B cell (primary cell): Measurements from ENCODE around the gene UNC13C. TPM values are rescaled to one million over a fixed set of nuclear protein-coding genes. Genes with fewer than 3 reads are reported as not detected.

ENCODE experiments used
- ATAC-seq: fragments of 200-7000 bp; cut with Tn5 transposase; one replicate; pipeline ENCODE4 v1.10.0; 2021; ENCODE audit warnings: low read depth, mild to moderate bottlenecking, moderate number of reproducible peaks, moderate library complexity
- CTCF ChIA-PET: fragments of 350-600 bp; sonication (Branson Sonifier 250); formaldehyde crosslinking; loops from one replicate; lab custom pipeline; 2021; ENCODE audit warnings: antibody characterized with exemption, inconsistent platforms; lab: Charles Lee
- POLR2A ChIA-PET: fragments of 350-600 bp; sonication (Branson Sonifier 250); formaldehyde crosslinking; loops from one replicate; lab custom pipeline; 2021; ENCODE audit warnings: antibody characterized with exemption; lab: Charles Lee
- DNase-seq: peaks from one replicate; pipeline ENCODE4 v3.0.0; 2013
- H2AFZ ChIP-seq: 2 replicates; pipeline ENCODE4 v1.6.1; 2012; ENCODE audit warnings: mild to moderate bottlenecking, low read depth, low read length; ENCODE audit not compliant: insufficient read depth, poor library complexity, severe bottlenecking
- H3K27ac ChIP-seq, 2 donors: 1 replicate in 1 of 2; 2 replicates in 1 of 2; pipeline ENCODE4 v1.5.1; 2012 to 2013; ENCODE audit warnings: low read length in 2 of 2, mild to moderate bottlenecking in 2 of 2, moderate library complexity in 1 of 2
- H3K27me3 ChIP-seq, 4 experiments: fragments of 200-600 bp in 1 of 4; sonication (generic) in 1 of 4; replicated peaks in 1 of 4; 1 replicate in 2 of 4; 2 replicates in 2 of 4; pipeline versions ENCODE4 v1.6.1 to v1.7.0; 2013 to 2016; ENCODE audit warnings: low read length in 3 of 4, mild to moderate bottlenecking in 2 of 4, mixed read lengths in 1 of 4, moderate library complexity in 1 of 4; ENCODE audit not compliant: insufficient read depth in 4 of 4, control insufficient read depth in 3 of 4; ENCODE audit errors: control extremely low read depth in 1 of 4
- H3K36me3 ChIP-seq, 2 experiments: replicated peaks in 1 of 2; 1 replicate in 1 of 2; 2 replicates in 1 of 2; pipeline versions ENCODE4 v1.6.1 to v1.7.1; 2013; ENCODE audit warnings: low read length in 1 of 2; ENCODE audit not compliant: insufficient read depth in 2 of 2, control insufficient read depth in 1 of 2; ENCODE audit errors: control extremely low read depth in 1 of 2, extremely low read depth in 1 of 2
- H3K4me1 ChIP-seq, 2 donors: fragments of 200-600 bp in 1 of 2; sonication (generic) in 1 of 2; 1 replicate in 1 of 2; 2 replicates in 1 of 2; pipeline versions ENCODE4 v1.5.1 to v1.6.1; 2013 to 2017; ENCODE audit warnings: low read length in 2 of 2; ENCODE audit not compliant: control insufficient read depth in 2 of 2, insufficient read depth in 2 of 2
- H3K4me2 ChIP-seq: replicated peaks from 2 replicates; pipeline ENCODE3; 2012; ENCODE audit warnings: mild to moderate bottlenecking, low read depth, low read length; ENCODE audit not compliant: poor library complexity, severe bottlenecking
- H3K4me3 ChIP-seq, 5 experiments: fragments of 200-600 bp in 1 of 5; sonication (generic) in 1 of 5; 1 replicate in 3 of 5; 2 replicates in 2 of 5; pipeline versions ENCODE4 v1.5.1 to v1.7.0; 2011 to 2016; ENCODE audit warnings: low read length in 4 of 5, mild to moderate bottlenecking in 4 of 5, low read depth in 2 of 5, control low read depth in 1 of 5, moderate library complexity in 1 of 5; ENCODE audit not compliant: insufficient read depth in 1 of 5; ENCODE audit errors: control extremely low read depth in 1 of 5, extremely low read depth in 1 of 5
- H3K79me2 ChIP-seq: fragments of 200-600 bp; sonication (generic); one replicate; pipeline ENCODE4 v1.6.0; 2016; ENCODE audit warnings: low read length; ENCODE audit not compliant: control insufficient read depth, insufficient read depth
- H3K9ac ChIP-seq: fragments of 200-600 bp; sonication (generic); 2 replicates; pipeline ENCODE4 v1.6.1; 2017; ENCODE audit warnings: mild to moderate bottlenecking, low read length, moderate library complexity
- H3K9me3 ChIP-seq, 3 donors: one replicate each; pipeline versions ENCODE4 v1.6.1 to v1.7.1; 2013; ENCODE audit warnings: low read length in 2 of 3; ENCODE audit not compliant: control insufficient read depth in 2 of 3, insufficient read depth in 1 of 3; ENCODE audit errors: control extremely low read depth in 1 of 3
- H4K20me1 ChIP-seq: 2 replicates; pipeline ENCODE4 v1.6.0; 2012; ENCODE audit warnings: mild to moderate bottlenecking, low read length; ENCODE audit not compliant: insufficient read depth, control insufficient read depth, poor library complexity, severe bottlenecking
- H3K27ac Mint-ChIP-seq: one replicate; pipeline ENCODE4 v1.8.0; 2021; ENCODE audit warnings: mixed read lengths
- H3K27me3 Mint-ChIP-seq: one replicate; pipeline ENCODE4 v1.8.0; 2021; ENCODE audit warnings: mixed read lengths
- H3K4me1 Mint-ChIP-seq: one replicate; pipeline ENCODE4 v1.8.0; 2021; ENCODE audit warnings: mixed read lengths
- H3K4me3 Mint-ChIP-seq: one replicate; pipeline ENCODE4 v1.8.0; 2021; ENCODE audit warnings: mixed read lengths
- H3K9me3 Mint-ChIP-seq: one replicate; pipeline ENCODE4 v1.8.0; 2022; ENCODE audit warnings: mixed read lengths; ENCODE audit not compliant: insufficient read depth
- CTCF ChIP-seq: fragments of 200-600 bp; IDR thresholded peaks from one replicate; pipeline ENCODE4 v1.8.0; 2022; ENCODE audit warnings: antibody characterized with exemption, mild to moderate bottlenecking
- EZH2 ChIP-seq: IDR thresholded peaks from 2 replicates; pipeline ENCODE4 v1.6.1; 2012; ENCODE audit warnings: borderline replicate concordance, low read depth, mild to moderate bottlenecking, moderate library complexity, low read length; ENCODE audit not compliant: insufficient read depth, poor library complexity, severe bottlenecking
- WGBS: methylation state at CpG from one replicate; pipeline ENCODE4 v1.1.5; 2013; ENCODE audit warnings: missing lambda C conversion rate; ENCODE audit not compliant: insufficient coverage; 5-methylcytosine and 5-hydroxymethylcytosine counted together
- intact Hi-C: fragments of 100-400 bp; cut with micrococcal nuclease; formaldehyde crosslinking; loops from one replicate; pipeline ENCODE4 v1.10.0; 2022
- polyA plus RNA-seq: library from polyadenylated mRNA; depleted of rRNA; stranded (reverse); fragments of >200 nt; gene quantifications from 2 replicates; pipeline ENCODE4 v1.2.3, GENCODE V29; 2012
- total RNA-seq, 2 donors: library from RNA; stranded (reverse); fragments of 120-200 nt in 1 of 2; gene quantifications; 1 replicate in 1 of 2; 2 replicates in 1 of 2; pipeline versions ENCODE4 v1.2.3 to v1.2.4, GENCODE V29; 2013 to 2022

Gene UNC13C
- total and polyA plus RNA-seq, 2 donors (not counting 1 experiment from before 2014, with no cell fraction given), result not detected

GRCh38 chr15:54576298-54576935 lies 598.2 kb downstream of the UNC13C start:
- ChIA-PET CTCF (no interaction called here), POLR2A (no interaction called here)
- no peaks in the 10 kb centered on the region for H3K9me3 ChIP-seq
- H3K27me3 ChIP-seq, result no peaks in the 10 kb centered on the region
- DNase-seq (no peak), ATAC-seq (no peak)
- H3K79me2 ChIP-seq, result no peaks in the 10 kb centered on the region
- H3K9me3 Mint-ChIP-seq, result no peaks in the 10 kb centered on the region
- H3K4me1 Mint-ChIP-seq, result no peaks in the 10 kb centered on the region
- no peak overlapping the region for H3K4me3 ChIP-seq
- H4K20me1 ChIP-seq, result no peaks in the 10 kb centered on the region
- no peak overlapping the region for H3K4me2 ChIP-seq
- no peak for TF ChIP-seq EZH2
- no peak for TF ChIP-seq CTCF
- no peak overlapping the region for H3K27ac Mint-ChIP-seq
- 87% methylated on average over 4 of the region's 4 CpGs for WGBS
- H3K4me1 ChIP-seq, result no peaks in the 10 kb centered on the region
- no peak overlapping the region for H3K9ac ChIP-seq
- H2AFZ ChIP-seq, result no peak overlapping the region
- H3K4me3 Mint-ChIP-seq, result no peak overlapping the region
- no peak overlapping the region for H3K27ac ChIP-seq
- no peaks in the 10 kb centered on the region for H3K27me3 Mint-ChIP-seq
- intact Hi-C loops, result no loop called here
- no peaks in the 10 kb centered on the region for H3K36me3 ChIP-seq

GRCh38 chr15:54577476-54578250 lies 599.4 kb downstream of the UNC13C start:
- H3K27me3 Mint-ChIP-seq, result no peaks in the 10 kb centered on the region
- H3K4me1 Mint-ChIP-seq, result no peaks in the 10 kb centered on the region
- H3K9me3 Mint-ChIP-seq, result no peaks in the 10 kb centered on the region
- intact Hi-C loops, result no loop called here
- no peaks in the 10 kb centered on the region for H3K4me1 ChIP-seq
- H2AFZ ChIP-seq, result no peak overlapping the region
- H3K27ac ChIP-seq, result no peak overlapping the region
- H3K9ac ChIP-seq, result no peak overlapping the region
- H4K20me1 ChIP-seq, result no peaks in the 10 kb centered on the region
- no peak for ATAC-seq
- H3K36me3 ChIP-seq, result no peaks in the 10 kb centered on the region
- POLR2A ChIA-PET, result no interaction called here
- no peak overlapping the region for H3K4me3 Mint-ChIP-seq
- no peak overlapping the region for H3K4me2 ChIP-seq
- no peak for TF ChIP-seq CTCF
- TF ChIP-seq EZH2, result no peak
- H3K79me2 ChIP-seq, result no peaks in the 10 kb centered on the region
- 85% methylated on average over 2 of the region's 4 CpGs for WGBS
- CTCF ChIA-PET, result no interaction called here
- H3K27me3 ChIP-seq, result no peaks in the 10 kb centered on the region
- H3K9me3 ChIP-seq, result no peaks in the 10 kb centered on the region
- no peak overlapping the region for H3K4me3 ChIP-seq
- no peak for DNase-seq
- no peak overlapping the region for H3K27ac Mint-ChIP-seq
